ENCODE data around the gene HSD17B13.
"Not testable (repeated sequence)": the region's sequence is repeated elsewhere in the genome, so short reads cannot be mapped to it uniquely, and the experiment has no call there.

- TF ChIP-seq CTCF, POLR2A (IDR thresholded peaks at IDR 0.05): not testable (repeated sequence)
Measured at GRCh38 chr4:87341954-87342635, 19.4 kb upstream of the HSD17B13 start.
